Measurements from ENCODE around the gene PHOX2A. TPM values are rescaled to one million over a fixed set of nuclear protein-coding genes. Genes with fewer than 3 reads are reported as not detected.

PHOX2A gene
- total RNA-seq, 1 donor from 2014 or later, result not detected

DNA sequence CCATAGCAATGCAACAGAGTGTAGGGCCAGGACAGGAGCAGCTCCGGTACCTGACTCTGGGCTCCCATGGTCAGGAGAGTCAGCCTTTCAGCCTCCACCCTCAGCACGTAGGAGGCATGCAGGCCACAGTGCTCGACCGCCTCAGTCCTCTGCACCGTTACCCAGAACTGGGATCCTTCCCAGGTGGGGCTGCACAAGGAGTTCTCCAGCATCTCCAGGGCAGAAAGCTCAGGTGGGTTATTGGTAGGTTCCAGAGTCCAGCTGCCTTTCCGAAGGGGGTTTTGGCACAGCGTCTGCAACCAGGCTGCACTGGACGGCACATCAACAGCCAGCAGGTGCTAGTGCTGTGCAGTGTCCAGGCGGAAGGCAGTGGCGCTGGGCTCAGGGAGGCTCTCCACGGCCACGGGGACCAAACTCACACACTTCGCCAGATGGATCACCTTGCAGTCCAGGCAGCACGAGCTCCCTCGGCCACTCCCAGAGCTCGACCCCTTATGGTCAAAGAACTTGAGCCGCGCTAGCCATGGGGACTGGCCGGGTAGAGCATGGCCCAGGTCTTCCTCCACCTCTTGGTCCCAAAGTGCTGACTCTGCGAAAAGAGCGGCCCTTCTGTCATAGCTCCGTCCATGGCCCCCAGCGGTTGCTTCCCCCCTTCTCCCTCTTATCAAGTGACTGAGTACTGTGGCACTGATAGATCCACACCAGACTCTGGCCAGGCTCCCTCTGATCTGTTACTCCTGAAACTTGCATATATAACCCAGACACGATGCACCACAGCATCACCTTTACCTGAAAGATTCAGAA is 6.9 kb upstream of the PHOX2A start:
- no peak for DNase-seq (ENCODE audit: low read depth)

DNA sequence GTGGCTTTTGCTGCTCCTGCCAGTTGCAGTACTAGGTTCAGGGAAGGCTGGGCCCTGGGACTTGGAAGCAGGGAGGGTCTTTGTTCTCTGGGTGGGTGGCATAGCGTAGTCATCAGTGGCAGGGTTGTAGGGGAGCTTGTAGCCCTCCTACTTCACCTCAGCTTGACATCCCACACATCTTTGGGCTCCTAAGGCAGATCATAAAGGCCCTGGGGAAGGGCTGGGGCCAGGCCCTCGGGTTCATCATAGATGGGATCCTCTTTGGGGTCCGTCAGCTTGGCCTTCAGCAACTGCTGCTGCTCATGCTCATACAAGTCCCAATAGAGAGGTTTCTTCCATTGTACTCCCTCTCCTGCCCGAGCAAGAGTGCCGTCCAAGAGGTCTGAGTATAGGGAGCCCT is 6.0 kb upstream of the PHOX2A start:
- DNase-seq (ENCODE audit: low read depth), result no peak

DNA sequence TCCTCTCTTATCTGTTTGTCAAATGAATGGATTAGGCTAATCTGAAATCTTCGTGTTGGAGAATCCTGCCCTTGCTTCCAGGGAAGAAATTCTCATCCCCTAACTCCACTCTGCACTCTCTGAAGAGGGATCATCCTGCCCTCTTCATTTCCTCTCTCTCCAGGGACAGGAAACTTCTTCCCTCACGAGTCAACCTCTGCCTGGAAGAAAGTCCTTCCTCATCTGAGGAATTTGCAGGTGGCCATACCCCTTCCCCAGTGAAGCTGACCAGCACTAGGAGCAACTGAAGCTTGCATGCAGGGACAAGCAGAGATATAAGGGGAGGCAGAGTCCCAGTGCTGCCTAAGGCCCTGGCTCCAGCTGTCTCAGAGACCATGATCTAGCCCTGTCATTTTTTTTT is 3.6 kb upstream of the PHOX2A start:
- DNase-seq (ENCODE audit: low read depth), result no peak

DNA sequence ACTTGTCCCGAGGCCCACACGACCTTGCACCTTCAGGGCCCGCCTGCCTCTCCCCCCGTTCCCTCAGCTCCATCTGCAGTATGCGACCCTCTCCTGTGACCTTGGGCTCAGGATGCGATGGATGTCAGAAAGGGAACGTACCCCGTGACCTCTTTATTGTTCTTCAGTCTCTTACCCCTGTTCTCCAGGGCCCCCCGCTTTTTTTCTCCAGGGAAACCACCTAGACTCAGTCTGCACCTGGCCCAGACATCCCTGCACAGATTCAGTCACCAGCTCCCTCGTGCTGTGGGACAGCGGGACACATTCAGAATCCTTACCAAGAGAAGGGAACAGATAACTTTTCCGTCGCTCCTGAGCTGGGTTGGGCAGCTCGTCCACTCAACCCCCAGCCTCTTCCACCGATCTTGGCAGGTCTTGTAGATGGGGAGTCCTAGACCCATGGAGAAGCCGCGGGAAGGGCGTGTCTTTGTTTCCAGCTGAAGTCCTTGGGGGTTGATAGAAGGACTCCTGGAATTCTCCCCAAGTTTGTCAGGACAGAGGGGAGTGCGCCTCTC is 1.4 kb upstream of the PHOX2A start:
- DNase-seq (ENCODE audit: low read depth), result no peak

DNA sequence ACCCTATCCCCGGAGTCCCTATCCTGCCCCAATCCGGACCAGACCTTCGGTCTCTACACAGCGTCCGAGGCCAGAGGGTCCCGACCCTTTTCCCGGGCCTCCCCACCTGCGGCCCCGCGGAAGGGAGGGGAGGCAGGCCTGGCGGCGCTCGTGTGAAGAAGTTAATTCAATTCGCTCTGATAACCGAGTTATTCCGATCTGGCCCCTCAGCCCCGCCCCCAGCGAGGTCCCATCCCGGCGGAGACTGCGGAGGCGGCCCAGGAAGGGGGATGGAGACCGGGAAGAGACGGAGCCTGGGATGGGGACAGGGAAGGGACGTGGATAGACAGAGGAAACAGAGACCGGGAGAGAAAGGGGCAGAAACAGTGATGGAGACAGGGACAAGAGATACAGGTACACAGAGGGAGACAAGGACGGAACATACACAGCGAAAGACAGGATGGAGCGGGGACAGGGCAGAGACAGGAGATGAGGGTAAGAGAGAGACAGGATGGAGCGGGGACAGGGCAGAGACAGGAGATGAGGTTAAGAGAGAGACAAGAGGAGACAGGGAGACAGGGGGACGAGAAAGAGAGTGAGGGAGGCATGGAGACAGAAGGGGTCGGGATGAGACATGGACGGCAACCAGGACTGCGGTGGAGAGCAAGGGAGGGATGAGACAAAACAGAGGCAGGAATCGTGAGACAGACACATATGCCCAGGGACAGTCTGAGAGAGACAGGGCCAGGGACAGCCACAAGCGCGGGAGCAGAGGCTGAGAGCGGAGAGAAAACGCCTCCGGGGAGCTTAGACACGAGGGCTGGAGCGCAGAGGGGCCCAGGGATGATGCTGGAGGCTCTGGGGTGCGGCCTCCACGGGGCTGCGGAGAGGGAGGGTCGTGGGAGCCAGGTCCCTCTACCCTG is 636 bp upstream of the PHOX2A start:
- no peak for DNase-seq (ENCODE audit: low read depth)

DNA sequence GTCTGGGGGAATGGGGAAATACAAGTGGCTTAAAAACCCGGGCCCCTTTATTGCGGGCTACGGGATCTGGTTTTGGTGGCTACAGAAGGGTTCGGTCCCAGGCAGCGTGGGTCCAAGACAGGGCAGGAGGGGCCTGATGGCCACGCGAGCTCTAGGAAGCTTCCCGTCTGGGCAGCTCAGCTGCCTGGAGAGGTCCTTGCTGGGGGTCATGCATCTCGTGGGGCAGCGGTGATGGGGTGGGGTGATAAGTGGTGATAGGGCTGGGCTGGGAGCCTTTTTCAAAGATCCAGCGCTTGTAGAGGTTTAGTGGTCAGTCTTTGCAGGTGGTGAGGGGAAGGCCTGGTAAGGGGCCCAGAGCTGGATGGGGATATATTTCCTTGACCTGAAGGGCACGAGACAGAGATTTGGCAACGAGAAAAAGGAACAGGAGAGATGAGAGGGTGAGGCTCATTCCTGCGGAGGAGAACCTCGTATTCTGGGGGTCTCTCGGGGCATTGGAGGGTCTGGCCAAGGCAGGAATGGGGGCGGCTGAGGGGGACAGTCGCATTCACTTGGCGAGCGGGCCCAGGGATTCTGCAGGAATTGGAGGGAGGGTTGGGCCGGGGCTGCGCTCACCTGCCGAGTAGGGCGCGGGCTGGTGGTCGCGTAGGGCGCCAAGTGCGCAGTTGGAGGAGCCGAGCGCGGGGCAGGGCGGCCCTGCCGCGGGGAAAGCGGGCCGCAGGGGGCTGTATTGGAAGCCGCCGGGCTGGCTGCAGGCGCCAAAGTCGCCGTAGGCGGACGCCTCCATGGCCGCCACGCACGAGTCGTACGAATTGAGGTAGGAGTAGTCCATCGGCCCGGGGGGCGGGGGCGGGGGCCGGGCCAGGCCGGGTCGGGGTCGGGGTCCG is 560 bp downstream of the PHOX2A start:
- no peak for DNase-seq (ENCODE audit: low read depth)

DNA sequence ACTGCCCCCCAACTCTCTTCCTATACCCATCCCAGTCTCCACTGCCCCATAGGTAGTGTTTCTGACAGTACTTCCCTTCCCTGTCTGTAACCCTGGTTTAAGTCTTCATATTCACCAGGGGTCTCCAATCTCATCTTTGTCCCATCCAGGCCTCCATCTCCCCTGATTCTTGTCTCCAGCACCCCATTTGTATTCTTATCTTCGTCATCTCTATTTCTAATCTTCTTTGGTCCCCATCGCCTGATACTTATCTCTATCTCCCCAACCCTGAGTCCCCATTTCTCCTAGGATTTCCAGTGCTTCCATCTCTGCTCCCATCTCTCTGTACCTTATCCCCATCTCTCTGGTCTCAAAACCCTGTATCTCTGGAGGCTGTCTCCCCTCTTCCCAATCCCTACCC is 1.8 kb downstream of the PHOX2A start:
- DNase-seq (ENCODE audit: low read depth), result no peak

DNA sequence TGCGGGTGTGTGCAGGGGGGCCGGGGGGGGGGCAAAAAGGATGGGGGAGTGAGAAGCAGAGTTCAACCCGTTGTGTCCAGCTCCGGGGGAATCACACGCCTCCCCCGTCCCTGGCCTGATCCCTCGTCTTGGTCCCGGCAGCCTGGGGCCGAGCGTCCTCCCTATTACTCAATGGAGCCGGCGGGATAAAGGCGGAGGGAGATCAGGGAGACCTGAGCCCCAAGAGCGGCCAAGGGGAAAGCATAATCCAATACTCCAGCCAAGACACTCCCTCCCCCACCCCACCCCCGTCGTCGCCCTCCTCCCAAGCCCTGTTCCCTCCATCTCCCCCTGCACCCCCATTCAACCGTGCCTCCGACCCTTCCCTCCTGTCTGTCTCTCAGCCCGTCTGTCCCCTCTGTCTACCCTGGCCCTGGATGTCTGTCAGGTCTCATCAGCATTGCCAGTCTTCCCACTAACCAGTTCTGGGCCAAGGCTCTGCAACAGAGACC is 2.6 kb downstream of the PHOX2A start:
- DNase-seq (ENCODE audit: low read depth), result no peak

DNA sequence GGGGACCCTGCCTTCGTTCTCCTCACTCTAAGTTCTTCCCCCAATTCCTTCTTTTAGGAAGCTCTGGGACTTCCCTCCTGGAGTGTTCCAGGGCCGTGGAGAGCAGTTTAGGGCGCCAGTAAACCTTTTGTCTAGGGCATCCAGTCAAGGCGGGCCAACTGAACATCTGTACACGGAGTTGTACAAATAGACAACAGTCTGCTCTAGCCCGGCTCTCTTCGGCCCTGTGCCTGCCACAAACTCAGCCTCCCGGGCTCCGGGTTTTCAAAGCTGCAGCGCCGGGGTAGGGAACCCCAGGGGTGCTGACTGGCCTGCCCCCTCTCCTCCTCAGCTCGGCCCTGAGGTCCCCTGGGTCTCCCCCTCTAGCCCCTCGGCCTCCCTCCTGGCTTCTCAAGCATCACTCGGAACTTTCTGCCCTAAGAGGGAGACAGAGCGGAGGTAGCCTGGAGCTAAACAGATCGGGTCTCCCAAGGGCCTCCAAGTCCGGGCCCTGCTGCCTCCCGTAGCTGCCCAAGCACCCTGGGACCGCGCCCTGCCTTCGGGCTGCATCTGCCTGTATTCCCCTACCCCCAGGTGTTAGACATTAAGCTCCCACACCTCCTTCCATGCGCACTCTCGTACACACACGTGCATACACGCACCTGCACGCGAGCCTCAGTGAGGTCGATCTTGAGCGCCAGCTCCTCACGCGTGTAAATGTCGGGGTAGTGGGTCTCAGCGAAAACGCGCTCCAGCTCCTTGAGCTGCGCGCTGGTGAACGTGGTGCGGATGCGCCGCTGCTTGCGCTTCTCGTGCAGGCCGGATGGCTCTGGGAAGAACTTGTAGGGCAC is 3.3 kb downstream of the PHOX2A start:
- peak; percentile 21 for DNase-seq (ENCODE audit: low read depth)

DNA sequence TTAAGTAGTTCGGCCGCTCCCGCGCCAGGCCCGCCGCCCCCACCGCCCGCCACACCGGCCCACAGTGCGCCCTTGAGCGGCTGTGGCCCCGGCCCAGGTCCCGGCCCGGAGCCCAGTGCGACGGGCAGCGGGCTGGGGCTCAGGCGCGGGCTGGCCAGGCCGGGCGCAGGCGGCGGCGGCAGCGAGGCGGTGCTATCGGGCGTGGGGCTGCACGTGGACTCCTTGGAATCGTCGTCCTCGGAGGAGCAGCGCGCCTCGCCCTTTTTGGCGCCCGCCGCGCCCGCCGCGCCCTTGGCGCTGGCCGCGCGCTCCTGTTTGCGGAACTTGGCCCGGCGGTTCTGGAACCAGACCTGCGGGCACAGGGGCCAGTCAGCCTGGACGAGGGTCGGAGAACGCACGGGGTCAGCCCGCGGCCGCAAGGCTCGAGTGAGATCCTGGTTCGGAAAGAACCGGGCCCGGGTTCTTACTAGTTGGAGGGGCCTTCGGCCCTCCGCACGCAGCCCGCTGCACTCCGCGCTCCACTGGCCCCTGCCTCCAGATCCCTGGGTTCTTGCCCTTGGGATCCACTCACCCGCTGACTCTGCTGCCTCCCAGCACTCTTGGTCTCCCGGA is 4.0 kb downstream of the PHOX2A start:
- no peak for DNase-seq (ENCODE audit: low read depth)

DNA sequence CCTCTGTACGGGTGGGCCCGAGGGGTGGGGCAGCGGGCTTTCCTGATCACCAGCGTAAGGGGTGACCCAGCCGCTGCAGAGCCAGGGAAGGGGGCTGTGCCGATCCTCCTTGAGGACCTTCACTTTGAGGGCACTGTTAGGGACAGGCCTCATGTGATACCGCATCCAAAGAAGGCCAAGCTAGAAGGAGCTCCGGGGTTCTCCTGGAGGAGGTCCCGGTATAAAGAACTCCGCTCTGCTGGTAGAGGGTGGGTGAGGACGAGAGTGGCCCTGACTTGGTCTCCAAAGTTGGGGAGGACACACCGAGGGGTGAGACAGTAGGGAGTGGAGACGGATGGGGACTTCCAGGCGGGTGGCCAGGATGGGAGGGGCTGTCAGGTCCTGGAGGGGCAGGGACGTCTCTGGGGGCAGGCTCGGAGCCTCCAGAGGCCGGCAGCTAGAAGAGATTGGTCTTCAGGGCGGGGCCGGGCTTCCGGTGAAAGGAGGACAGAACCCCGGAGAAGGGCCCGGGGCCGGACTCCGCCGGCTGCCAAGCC is 4.6 kb downstream of the PHOX2A start:
- DNase-seq (ENCODE audit: low read depth), result peak; percentile 80

DNA sequence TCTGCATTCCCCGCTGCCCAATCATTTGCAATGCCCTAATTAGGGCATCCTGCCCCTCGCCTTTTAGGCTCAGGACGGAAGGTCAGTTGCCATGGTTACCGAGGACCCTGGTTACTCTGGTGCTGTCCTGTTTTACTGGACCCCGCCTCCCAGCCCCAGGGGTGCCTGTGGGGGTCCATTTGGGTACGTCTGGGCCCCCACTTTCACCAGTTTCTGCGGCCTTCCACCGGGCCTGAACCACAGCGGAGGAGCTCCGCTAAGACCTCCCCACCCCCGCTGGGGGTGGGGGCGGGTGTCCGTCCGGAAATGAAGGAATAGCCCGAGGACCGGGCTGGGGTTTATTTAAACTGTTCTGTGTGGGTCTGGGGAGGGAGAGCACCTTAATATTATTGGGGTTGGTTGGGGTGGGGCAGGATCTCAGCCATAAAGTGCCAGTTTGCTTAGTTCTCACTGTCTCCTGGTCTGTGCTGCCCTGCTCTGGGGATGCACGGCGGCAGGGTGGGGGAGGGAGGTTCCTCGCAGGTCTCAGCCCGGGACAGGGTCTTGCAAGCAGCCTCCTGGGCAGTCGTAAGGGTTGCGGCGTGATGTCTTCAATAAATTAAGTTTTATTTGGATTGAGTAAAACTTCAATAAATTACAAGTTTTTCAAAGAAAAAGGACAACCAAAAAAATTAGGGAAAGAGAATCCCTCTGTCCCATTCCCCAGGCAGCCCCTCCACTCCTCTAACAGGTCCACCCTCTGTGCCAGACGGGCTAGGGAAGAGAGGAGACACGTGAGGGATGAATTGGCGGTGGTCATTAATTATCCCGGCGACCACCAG is 5.3 kb downstream of the PHOX2A start:
- DNase-seq (ENCODE audit: low read depth), result no peak

DNA sequence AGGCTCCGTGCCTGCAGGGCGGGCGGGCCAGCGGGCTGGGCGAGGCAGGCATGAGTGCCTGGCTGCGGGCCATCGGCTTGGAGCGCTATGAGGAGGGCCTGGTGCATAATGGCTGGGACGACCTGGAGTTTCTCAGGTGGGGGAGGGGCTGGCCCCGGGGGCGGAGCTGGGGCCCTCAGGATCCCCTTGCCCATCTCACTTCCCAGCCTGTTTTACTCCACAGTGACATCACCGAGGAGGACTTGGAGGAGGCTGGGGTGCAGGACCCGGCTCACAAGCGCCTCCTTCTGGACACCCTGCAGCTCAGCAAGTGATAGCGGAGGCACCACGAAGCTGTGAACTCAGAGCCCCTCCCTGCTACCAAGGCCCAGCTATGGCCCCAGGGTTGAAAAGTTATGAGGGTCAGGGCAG is 5.9 kb downstream of the PHOX2A start:
- peak; percentile 63 for DNase-seq (ENCODE audit: low read depth)

DNA sequence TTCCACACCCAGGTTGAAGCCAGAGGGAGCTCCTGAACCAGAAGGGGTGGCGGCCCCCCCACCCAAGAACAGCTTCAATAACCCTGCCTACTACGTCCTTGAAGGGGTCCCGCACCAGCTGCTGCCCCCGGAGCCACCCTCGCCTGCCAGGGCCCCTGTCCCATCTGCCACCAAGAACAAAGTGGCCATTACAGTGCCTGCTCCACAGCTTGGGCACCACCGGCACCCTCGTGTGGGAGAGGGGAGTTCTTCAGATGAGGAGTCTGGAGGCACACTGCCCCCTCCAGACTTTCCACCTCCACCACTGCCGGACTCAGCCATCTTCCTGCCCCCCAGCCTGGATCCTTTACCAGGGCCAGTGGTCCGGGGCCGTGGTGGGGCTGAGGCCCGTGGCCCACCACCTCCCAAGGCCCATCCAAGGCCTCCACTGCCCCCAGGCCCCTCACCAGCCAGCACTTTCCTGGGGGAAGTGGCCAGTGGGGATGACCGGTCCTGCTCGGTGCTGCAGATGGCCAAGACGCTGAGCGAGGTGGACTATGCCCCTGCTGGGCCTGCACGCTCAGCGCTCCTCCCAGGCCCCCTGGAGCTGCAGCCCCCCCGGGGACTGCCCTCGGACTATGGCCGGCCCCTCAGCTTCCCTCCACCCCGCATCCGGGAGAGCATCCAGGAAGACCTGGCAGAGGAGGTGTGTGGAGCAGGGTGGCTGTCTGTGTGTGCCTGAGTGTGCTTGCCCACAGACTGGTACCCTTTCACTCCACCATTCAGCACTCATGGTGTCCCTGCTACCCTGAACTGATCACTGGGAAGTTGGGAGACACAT is 6.7 kb downstream of the PHOX2A start:
- DNase-seq (ENCODE audit: low read depth), result no peak

DNA sequence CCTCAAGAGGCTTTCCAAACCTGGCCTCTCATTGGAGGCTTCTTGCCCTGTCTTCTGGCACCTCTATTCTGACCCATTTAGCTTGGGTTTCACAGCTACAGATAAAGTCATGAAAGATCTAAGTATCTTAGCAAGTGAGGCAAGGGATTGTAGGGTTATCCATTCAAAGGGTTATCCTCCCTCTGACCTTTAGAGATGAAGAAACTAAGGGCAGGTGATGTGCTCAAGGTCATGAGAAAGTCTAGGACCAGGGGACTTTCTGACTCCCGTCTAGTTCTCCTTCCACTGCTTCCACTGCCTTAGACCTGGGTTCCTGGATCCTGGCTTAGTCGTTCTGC is 7.2 kb downstream of the PHOX2A start:
- DNase-seq (ENCODE audit: low read depth), result no peak

DNA sequence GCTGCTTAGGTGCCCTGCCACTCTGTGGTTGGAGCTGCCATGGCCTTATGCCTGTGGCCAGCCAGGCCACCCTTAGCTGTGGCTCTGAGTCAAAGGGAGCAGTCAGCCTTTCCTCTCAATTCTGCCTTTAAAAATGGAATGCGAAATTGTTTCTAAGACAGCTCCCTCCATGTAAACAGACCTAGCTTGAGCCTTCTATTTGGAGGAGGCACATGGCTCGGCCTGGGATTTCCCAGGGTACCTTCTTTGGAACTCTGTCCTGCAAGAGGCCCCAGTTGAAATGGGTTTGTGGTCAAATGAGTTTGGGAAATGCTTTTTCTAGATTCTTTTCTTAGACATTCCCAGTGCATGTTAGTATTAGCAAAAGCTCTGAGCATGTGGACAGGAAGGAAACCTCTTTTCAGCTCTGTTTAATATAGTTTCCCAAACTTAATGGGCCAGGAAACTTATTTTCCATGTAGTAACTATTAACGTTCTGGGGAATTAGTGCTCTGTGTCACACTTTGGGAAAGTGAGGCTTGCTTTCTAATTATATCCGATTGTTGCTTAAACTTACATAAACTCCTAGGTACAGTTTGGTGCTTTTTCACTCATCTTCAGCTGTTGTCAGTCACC is 7.8 kb downstream of the PHOX2A start:
- DNase-seq (ENCODE audit: low read depth), result peak; percentile 66

DNA sequence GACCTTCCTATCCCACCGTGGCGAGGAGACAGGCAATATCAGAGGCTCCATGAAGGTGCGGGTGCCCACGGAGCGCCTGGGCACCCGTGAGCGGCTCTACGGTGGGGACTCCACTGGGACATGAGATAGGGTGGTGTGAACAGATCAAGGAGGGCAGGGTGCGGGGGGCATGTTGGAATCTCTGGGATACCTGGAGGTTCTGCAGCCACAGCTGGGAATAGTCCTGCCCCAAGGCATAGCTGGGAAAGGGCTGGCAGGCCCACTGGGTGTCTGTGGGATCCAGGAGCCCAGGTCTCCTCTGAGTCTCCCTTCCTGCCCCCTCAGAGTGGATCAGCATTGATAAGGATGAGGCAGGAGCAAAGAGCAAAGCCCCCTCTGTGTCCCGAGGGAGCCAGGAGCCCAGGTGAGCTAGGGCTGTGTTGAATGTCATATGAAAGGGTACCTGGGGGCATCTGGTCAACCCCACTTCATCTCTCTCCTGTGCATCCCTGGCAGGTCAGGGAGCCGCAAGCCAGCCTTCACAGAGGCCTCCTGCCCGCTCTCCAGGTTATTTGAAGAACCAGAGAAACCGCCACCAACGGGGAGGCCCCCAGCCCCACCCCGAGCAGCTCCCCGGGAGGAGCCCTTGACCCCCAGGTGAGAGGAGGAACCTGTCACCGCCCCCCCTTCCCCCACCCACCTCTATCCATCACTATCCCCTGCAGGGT is 8.5 kb downstream of the PHOX2A start:
- no peak for DNase-seq (ENCODE audit: low read depth)

Measured in myocyte (in vitro differentiated cells).